Neural cell (in vitro differentiated cells): ENCODE data around the gene DMAP1. TPM values are rescaled to one million over a fixed set of nuclear protein-coding genes. Genes with fewer than 3 reads are reported as not detected.

Source experiments
- H2AFZ ChIP-seq: fragments of 200-600, 300-800 bp; sonication (generic), shearing (Covaris generic); 2 replicates; pipeline ENCODE4 v1.6.0; 2014; ENCODE audit warnings: low read depth, mild to moderate bottlenecking, antibody characterized with exemption, low read length, moderate library complexity
- H3F3A ChIP-seq: fragments of 200-600 bp; shearing (Covaris generic); 2 replicates; pipeline ENCODE4 v1.6.1; 2016; ENCODE audit warnings: mild to moderate bottlenecking, moderate library complexity, mixed read lengths, antibody characterized with exemption, low read length; ENCODE audit not compliant: insufficient read depth, poor library complexity, severe bottlenecking
- H3K27ac ChIP-seq: fragments of 200-600, 300-800 bp; sonication (generic), shearing (Covaris generic); 2 replicates; pipeline ENCODE4 v1.5.1; 2014; ENCODE audit warnings: mild to moderate bottlenecking, low read length, moderate library complexity
- H3K27me3 ChIP-seq: fragments of 300-800, 200-600 bp; sonication (generic), shearing (Covaris generic); 2 replicates; pipeline ENCODE4 v1.6.0; 2014; ENCODE audit warnings: mild to moderate bottlenecking, low read depth, low read length, moderate library complexity; ENCODE audit not compliant: insufficient read depth
- H3K36me3 ChIP-seq: fragments of 300-800, 200-600 bp; sonication (generic), shearing (Covaris generic); 2 replicates; pipeline ENCODE4 v1.5.1; 2014; ENCODE audit warnings: mild to moderate bottlenecking, antibody characterized with exemption, low read length, moderate library complexity; ENCODE audit not compliant: insufficient read depth
- H3K4me2 ChIP-seq: fragments of 300-800, 200-600 bp; sonication (generic), shearing (Covaris generic); 2 replicates; pipeline ENCODE4 v1.6.0; 2014; ENCODE audit warnings: mild to moderate bottlenecking, low read length
- H3K4me3 ChIP-seq: fragments of 300-800, 200-600 bp; sonication (generic), shearing (Covaris generic); 2 replicates; pipeline ENCODE4 v1.5.1; 2014; ENCODE audit warnings: mild to moderate bottlenecking, low read length, moderate library complexity
- H3K79me2 ChIP-seq: fragments of 200-600 bp; shearing (Covaris generic); replicated peaks from 2 replicates; pipeline ENCODE4 v1.6.0; 2014; ENCODE audit warnings: mild to moderate bottlenecking, low read length, moderate library complexity; ENCODE audit not compliant: insufficient read depth
- H3K9ac ChIP-seq: fragments of 300-800, 200-600 bp; sonication (generic), shearing (Covaris generic); 2 replicates; pipeline ENCODE4 v1.6.1; 2016; ENCODE audit warnings: mild to moderate bottlenecking, low read length, mixed read lengths
- H3K9me2 ChIP-seq: fragments of 200-600 bp; shearing (Covaris generic); 2 replicates; pipeline ENCODE4 v1.6.1; 2016; ENCODE audit warnings: mild to moderate bottlenecking, low read length, mixed read lengths; ENCODE audit not compliant: insufficient read depth
- H3K9me3 ChIP-seq: fragments of 200-600, 300-800 bp; sonication (generic), shearing (Covaris generic); 2 replicates; pipeline ENCODE4 v1.6.1; 2016; ENCODE audit warnings: mild to moderate bottlenecking, mixed run types, low read length, moderate library complexity, mixed read lengths
- H4K20me1 ChIP-seq: fragments of 200-600 bp; shearing (Covaris generic); 2 replicates; pipeline ENCODE4 v1.6.1; 2016; ENCODE audit warnings: mild to moderate bottlenecking, mixed run types; ENCODE audit not compliant: insufficient read depth
- CTCF ChIP-seq: fragments of 450-650 bp; IDR thresholded peaks from 2 replicates; pipeline ENCODE4 v1.5.1; 2014; ENCODE audit warnings: antibody characterized with exemption, mild to moderate bottlenecking, moderate library complexity; ENCODE audit not compliant: poor library complexity, severe bottlenecking
- EP300 ChIP-seq: fragments of 450-650 bp; conservative IDR thresholded peaks from 2 replicates; pipeline ENCODE4 v1.6.1; 2014; ENCODE audit warnings: antibody characterized with exemption, mild to moderate bottlenecking, moderate library complexity; ENCODE audit not compliant: poor library complexity, severe bottlenecking
- EZH2 ChIP-seq: fragments of 200-600, 300-800 bp; shearing (Covaris generic), sonication (generic); IDR thresholded peaks from 2 replicates; pipeline ENCODE4 v1.6.1; 2014; ENCODE audit warnings: antibody characterized with exemption, low read length, borderline replicate concordance, mild to moderate bottlenecking; ENCODE audit not compliant: insufficient read depth, poor library complexity, severe bottlenecking
- MXI1 ChIP-seq: fragments of 450-650 bp; conservative IDR thresholded peaks from 2 replicates; pipeline ENCODE4 v1.6.1; 2014; ENCODE audit warnings: antibody characterized with exemption, mild to moderate bottlenecking; ENCODE audit not compliant: poor library complexity, severe bottlenecking
- POLR2AphosphoS5 ChIP-seq: IDR thresholded peaks from 2 replicates; pipeline ENCODE4 v1.6.1; 2012
- RAD21 ChIP-seq: fragments of 450-650 bp; conservative IDR thresholded peaks from 2 replicates; pipeline ENCODE4 v1.6.1; 2014; ENCODE audit warnings: antibody characterized with exemption, mild to moderate bottlenecking, moderate library complexity
- REST ChIP-seq: IDR thresholded peaks from 2 replicates; pipeline ENCODE4 v1.6.1; 2012; ENCODE audit warnings: borderline replicate concordance
- SMC3 ChIP-seq: fragments of 450-650 bp; conservative IDR thresholded peaks from 2 replicates; pipeline ENCODE4 v1.6.1; 2014; ENCODE audit warnings: antibody characterized with exemption, mild to moderate bottlenecking, moderate library complexity; ENCODE audit not compliant: poor library complexity
- TAF1 ChIP-seq: IDR thresholded peaks from 2 replicates; pipeline ENCODE4 v1.6.1; 2012; ENCODE audit warnings: low read depth
- polyA plus RNA-seq: library from polyadenylated mRNA; depleted of rRNA; stranded (reverse); fragments of >200 nt; gene quantifications from 2 replicates; pipeline ENCODE4 v1.2.3, GENCODE V29; 2014

Gene DMAP1
- polyA plus RNA-seq, 1 donor from 2014 or later = 55.6 TPM

- no peak for TF ChIP-seq EZH2
- no peak for TF ChIP-seq MXI1
- no peak for TF ChIP-seq RAD21
- TF ChIP-seq REST = no peak
- TF ChIP-seq CTCF = no peak
- no peak for TF ChIP-seq TAF1
- no peak for TF ChIP-seq EP300
- Histone ChIP-seq H3K9ac (no peak overlapping the region), H3F3A (peaks cover 3% of the 10 kb centered on the region), H4K20me1 (no peaks in the 10 kb centered on the region), H3K27me3 (no peaks in the 10 kb centered on the region), H3K79me2 (no peaks in the 10 kb centered on the region), H3K4me3 (no peak overlapping the region), H2AFZ (no peak overlapping the region), H3K9me3 (no peaks in the 10 kb centered on the region), H3K4me2 (no peak overlapping the region), H3K9me2 (no peaks in the 10 kb centered on the region), H3K36me3 (no peaks in the 10 kb centered on the region), H3K27ac (no peak overlapping the region)
These were observed 25.4 kb downstream of the DMAP1 start for GRCh38 chr1:44238660-44239059.

- H3K27ac ChIP-seq = no peak overlapping the region
- H3K27me3 ChIP-seq = no peaks in the 10 kb centered on the region
- no peaks in the 10 kb centered on the region for H3K9me2 ChIP-seq
- H3K9me3 ChIP-seq = no peaks in the 10 kb centered on the region
- no peak overlapping the region for H3K4me2 ChIP-seq
- H3K36me3 ChIP-seq = no peaks in the 10 kb centered on the region
- peaks cover 3% of the 10 kb centered on the region for H3F3A ChIP-seq
- no peak overlapping the region for H3K9ac ChIP-seq
- TF ChIP-seq POLR2AphosphoS5 (no peak), REST (no peak), RAD21 (no peak), EZH2 (no peak), MXI1 (no peak), EP300 (no peak), SMC3 (no peak), TAF1 (no peak), CTCF (no peak)
- H4K20me1 ChIP-seq = no peaks in the 10 kb centered on the region
- no peak overlapping the region for H2AFZ ChIP-seq
- H3K79me2 ChIP-seq = no peaks in the 10 kb centered on the region
- H3K4me3 ChIP-seq = no peak overlapping the region
These were observed 26.2 kb downstream of the DMAP1 start for GRCh38 chr1:44239331-44239960.
